Activated T-helper 1 cell treated with Interleukin-2 at 50 U/mL for 16 hours (primary cell): ENCODE results near the gene SLC51A.
"Not testable (repeated sequence)": the region's sequence is repeated elsewhere in the genome, so short reads cannot be mapped to it uniquely, and the experiment has no call there.

Source experiments
- DNase-seq: peaks from one replicate; pipeline ENCODE4 v3.0.0-alpha.2; 2020; ENCODE audit warnings: low read depth

The SLC51A gene

DNA sequence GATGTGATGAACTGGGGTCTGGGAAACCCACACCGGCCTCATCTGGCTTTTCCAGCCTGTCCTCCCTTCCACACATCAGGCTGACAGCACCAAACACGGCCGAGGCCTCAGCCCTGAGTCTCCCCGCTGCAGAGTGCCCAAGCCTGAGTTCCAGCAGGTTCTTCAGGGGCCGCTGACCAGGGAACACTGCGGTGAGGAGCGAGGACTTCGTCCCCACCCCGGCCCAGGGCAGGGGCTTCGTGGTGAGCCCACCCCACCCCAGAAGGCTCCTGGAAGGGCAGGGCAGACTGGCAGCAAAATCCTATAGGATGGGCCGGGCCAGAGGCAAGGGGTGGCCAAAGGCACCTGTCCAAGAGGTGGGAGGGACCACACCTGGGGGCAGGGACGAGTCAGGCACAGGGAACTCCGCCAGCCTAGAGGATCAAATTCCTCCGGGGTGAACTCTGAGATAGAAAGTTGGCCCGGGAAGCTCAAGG is at the start of gene SLC51A:
Gene SLC51A, plus strand, starts transcription at position 446 of the 476 bp plus-strand sequence. CDS start 179 bp downstream, outside the sequence.
- DNase-seq = no peak

GRCh38 chr3:196166741-196167140 is 49.6 kb upstream of the SLC51A start:
- DNase-seq = no peak

- DNase-seq = no peak
These were observed 47.4 kb upstream of the SLC51A start for GRCh38 chr3:196168808-196169391.

- DNase-seq = no peak
These were observed 46.5 kb upstream of the SLC51A start for GRCh38 chr3:196169836-196170240.

GRCh38 chr3:196170296-196170695 is 46.0 kb upstream of the SLC51A start:
- DNase-seq = not testable (repeated sequence)

- DNase-seq = no peak
These were observed 41.7 kb upstream of the SLC51A start for GRCh38 chr3:196174652-196175051.

DNA sequence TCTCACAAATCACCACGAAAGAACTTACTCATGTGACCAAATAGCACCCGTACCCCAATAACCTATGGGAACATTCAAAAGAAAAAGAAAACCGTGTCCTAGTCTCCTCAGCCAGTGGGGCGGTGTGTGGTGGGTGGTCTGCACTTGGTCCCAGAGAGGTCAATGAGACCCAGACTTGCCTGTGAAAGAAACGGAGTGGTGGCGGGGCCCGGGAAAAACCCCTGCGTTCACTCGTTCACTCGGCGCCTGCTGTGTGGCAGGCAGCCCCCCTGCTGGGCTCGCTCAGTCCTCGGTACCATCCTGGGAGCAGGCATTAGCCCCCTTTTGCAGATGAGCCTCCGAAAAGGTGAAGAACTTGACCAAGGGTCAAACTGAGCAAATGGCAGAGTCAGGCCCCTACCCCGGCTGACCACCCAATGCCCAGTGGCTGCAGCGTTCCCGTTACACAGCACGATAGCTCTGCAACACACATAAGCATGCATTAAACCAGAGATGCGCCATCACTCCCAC is 41.2 kb upstream of the SLC51A start:
- no peak for DNase-seq

DNA sequence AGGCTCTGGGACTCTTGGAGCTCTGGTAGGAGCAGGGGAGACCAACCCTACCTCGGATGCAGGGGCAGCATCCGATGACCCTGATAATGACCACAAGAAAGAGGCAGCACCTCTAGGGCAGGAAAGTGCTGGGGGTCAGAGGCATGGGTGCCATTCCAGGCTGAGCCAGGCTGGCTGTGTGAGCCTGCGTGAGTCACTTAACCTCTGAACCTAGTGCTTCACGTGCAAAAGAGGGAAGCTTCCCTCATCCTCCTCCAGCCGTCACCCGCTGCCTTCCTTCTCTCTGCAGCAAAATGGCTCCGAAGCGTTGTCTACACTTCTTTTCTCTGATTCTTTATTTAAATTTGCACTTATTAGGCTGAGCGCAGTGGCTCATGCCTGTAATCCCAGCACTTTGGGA is 40.6 kb upstream of the SLC51A start:
- no peak for DNase-seq

DNA sequence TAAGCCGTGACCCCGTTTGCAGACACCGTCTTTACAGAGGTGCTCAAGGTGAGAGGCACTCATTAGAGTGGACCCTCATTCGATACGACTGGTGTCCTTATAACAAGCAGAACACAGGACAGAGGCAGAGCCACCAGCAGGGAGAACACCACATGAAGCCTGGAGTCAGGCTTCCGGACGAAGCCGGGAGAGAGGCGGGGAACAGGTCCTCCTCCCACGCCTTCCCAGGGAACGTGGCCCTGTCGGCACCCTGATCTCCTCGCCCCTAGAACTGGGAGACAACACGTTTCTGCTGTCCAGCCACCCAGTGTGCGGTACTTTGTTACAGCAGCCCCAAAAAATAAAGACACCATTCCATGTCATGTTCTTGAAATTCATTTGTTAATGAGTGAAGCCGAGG is 38.8 kb upstream of the SLC51A start:
- DNase-seq = no peak

DNA sequence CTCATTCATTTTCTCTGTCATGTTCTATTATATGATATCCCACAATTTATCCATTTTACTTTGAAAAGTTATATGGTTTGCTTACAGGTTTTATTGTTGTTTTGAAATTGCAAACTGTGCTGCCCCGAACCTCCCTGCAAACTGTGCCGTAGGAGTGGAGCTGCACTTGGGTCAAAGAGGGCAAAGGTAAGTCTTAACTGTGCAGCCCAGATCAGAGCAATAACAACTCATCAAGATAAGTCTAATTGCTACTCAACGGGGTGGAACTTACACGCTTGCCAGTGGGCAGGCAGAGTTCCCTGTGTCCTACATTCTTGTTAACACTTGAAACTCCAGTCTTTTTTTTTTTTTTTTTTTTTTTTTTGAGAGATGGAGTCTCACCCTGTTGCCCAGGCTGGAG is 38.4 kb upstream of the SLC51A start:
- DNase-seq = no peak

- DNase-seq = no peak
These were observed 37.3 kb upstream of the SLC51A start for GRCh38 chr3:196178993-196179379.

DNA sequence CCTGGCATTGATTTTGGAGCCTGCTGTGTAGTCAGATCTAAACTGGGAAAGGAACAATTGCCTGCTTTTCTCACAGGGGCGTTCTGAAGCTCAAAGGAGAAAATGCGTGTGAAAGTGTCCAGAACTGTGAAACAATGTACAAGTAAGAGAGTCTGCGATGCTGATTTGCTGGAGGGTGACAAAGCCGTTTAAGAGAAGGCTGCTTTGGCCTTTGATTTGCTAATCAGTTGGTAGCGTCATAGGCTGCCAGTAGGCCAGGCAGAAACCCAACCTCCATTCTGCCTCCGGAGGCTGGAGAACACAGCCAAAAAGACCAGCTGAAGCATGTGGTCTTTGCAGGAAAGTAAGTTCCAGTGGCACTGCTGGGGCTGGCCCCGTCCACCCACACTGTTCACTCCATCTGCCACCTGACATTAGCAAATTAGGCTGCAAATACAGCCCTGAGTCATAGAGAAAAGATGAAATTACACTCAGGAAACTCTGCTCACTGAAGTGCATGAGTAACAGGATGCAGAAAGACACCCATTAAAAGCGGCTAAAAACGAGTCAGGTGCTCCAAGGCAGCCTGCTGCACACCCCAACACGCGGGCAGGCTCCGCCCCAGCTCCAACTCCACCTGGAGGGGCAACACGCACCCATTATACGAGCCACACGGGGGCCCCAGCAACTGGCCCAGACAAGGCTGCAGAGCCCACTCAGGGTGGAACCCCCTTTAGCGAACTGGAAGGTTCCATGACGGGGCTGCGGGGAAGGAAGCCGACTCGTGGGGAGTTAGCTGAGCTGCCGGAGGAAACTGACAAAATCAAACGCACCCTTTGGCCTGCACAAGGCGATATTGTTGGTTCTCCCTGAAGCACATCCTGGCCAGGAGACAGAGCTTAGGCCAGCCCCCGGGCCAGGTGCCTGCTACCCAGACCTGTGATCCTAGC is 36.7 kb upstream of the SLC51A start:
- peak; percentile 65 for DNase-seq

DNA sequence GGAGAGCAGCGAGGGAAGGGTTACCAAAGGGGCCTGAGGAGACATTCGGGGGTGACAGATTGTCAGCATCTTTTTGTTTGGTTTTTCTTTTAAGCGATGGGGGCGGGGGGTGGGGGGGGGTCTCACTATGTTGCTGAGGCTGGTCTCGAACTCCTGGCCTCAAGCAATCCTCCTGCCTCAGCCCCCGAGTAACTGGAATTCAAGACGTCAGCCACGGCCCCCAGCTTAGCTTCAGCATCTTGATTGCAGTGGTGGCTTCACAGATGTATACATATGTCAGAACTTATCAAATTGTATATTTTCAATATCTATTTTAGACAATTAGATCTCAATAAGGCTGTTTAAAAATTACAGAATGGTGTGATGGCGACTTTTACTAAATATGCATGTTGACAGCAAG is 36.0 kb upstream of the SLC51A start:
- DNase-seq = no peak

GRCh38 chr3:196181127-196181546 is 35.2 kb upstream of the SLC51A start:
- no peak for DNase-seq

- DNase-seq = not testable (repeated sequence)
These were observed 32.2 kb upstream of the SLC51A start for GRCh38 chr3:196184169-196184432.

DNA sequence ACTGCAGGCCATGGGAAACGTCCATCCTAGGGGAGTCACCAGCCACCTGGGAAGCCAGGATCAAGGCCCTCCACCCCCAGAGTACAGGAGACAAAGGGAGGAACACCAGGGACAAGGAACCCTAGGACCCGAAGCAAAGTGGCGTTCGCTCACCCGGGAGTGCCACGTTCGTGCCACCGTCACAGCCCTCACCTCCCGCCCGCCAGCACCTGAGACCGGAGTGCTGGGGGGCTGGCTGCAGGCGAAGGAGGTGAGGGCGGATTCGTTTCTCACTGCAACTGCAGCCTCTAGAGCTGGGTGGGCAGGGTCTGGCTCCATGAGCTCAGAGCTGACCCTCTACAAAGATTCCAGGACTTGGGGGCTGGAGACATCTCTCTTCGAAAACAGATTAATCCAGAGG is 31.5 kb upstream of the SLC51A start:
- DNase-seq = no peak

DNA sequence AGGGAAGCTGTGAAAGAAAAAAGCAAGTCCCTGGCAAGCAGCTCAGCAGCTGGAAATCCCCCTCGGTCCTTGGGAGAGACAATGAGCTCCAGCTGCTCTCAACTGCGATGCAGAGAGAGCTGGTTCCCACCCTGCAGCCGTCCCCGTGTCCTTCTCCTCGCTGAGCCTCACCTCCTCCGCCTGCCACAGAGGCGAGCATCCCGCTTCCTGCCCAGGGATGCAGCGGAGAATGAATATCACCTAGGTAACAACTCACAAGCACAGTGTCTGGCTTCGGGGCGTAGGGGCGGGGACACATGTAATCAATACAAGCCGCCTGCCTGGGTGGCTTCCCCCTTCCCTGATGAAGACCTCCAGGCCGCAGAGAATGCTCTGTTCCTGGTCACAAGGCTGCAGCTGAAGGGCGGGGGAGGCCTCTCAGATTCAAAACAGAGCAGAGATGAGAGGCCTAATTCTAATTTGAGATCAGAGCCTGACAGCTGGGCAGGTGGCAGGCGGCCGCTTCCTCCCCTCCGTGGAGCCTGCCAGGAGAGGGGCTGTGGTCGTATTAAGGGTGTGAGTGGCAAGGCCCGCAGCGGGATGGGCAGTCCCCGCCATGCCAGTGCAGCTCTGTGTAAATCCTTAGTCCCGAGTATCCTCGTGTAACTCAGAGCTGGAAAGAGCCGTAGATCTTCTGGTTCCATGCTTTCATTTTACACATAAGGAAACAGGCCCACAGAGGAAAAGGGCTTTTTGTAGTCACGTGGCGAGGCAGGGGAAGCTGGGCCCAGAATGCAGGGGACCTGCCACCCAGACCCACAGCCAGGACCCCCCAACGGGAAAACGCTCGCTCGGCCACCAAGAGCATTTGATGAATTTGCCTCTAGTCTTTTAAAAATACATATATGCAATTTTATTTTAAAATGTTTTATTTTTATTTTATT is 29.4 kb upstream of the SLC51A start:
- DNase-seq = no peak

DNA sequence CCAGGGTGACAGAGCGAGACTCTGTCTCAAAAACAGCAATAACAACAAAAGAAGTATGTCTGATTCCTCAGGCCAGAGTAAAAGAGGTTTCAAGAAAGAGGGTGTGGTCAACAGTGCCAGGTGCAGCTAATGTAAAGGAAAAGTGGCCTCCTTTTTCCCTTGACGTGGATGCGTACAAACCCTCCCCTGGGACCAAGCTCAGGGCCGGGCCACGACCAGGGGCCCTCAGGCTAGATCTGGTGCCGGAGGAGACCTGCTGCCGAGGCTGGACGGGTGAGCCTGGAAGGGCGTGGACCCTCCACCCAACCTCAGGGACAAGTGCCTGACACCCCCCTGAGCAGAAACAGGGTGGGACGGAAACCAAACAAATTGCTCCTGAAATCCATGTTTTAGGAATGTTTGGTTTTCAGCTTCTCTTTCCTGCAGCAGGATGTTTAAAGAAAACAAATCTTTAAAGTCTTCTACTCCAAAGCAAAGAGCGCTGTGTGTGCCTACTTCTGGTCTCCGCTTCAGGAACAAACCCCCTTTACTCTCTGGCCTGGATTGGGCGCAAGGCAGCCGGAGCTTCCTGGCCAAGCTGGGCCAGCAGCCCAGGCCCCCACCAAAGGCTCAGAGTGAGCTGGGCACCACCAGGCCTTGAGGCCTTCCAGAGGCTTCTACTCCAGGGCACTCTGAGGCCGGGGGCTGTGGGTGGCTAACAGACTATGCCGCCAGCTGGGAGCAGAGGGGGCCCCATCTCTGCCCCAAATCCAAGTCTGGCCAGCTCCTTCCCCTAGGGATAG is 26.6 kb upstream of the SLC51A start:
- DNase-seq = no peak

GRCh38 chr3:196192036-196192523 is 24.3 kb upstream of the SLC51A start:
- DNase-seq = peak; percentile 29

DNA sequence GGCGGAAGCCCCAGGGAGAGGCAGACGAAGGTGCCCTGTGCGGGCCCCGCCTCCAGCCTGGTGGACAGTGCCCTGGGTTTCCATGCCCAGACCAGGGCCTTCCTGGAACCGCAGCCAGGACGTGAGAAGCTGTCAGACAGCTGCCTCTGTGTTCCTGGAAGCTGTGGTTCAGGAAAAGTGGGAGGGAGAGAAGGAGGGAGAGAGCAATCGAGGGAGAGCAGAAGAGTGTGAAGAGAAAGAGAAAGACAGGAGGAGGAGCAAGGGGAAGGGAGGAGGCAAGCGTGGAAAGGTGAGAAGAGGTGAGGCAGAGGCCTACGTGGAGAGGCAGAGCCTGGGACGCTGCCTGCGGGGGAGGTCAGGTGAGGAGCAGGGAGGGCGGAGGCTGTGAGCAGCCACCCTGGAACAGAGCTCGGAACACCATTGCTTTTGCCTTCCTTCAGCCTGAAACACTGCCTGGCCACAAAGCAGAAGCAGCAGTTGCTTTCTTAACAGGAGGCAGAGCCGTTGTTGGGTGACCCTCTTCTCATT is 23.7 kb upstream of the SLC51A start:
- no peak for DNase-seq

DNA sequence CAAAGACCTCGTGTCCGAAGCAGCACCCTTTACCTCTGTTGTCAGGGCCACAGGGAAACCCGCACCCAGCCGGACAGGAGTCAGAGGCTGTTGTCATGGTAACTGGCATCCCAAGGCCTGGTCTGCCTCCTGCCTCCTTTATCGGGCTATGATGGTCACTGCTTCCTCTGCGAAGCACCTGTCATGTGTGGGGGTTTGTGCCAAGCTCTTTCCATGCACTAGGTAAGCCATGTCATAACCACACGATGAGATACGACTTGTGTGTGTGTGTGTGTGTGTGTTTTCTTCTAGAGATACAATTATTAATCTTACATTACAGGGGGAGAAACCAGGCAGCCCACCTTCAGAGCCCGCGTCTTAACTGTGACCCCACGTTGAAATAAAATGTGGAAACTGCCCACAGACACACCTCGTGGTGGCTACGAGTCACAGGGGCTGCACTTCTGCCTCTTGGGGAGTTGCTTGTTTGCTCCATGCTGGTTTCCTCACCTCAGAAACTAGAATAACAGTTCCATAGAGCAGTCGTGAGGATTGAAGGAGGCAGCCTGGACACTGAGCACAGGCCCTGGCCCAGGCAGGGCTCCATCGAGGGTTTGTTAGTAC is 23.1 kb upstream of the SLC51A start:
- DNase-seq = no peak
